HG02884 (cell line): ENCODE results near the gene DOCK4.

ENCODE experiments used
- ATAC-seq: cut with Tn5 transposase; IDR thresholded peaks from one replicate; pipeline ENCODE4 v1.9.1; 2021; ENCODE audit warnings: mild to moderate bottlenecking, moderate library complexity; ENCODE audit not compliant: unreplicated experiment

DOCK4 gene

GRCh38 chr7:112116894-112117293 is 89.3 kb downstream of the DOCK4 start:
- no peak for ATAC-seq

- no peak for ATAC-seq
Measured at GRCh38 chr7:112116358-112116757, 89.8 kb downstream of the DOCK4 start.

- no peak for ATAC-seq
Measured at GRCh38 chr7:112115880-112116279, 90.3 kb downstream of the DOCK4 start.

- no peak for ATAC-seq
Measured at GRCh38 chr7:112113913-112114575, 92.2 kb downstream of the DOCK4 start.

GRCh38 chr7:112112822-112113255 is 93.4 kb downstream of the DOCK4 start:
- no peak for ATAC-seq

GRCh38 chr7:112110651-112111050 is 95.5 kb downstream of the DOCK4 start:
- no peak for ATAC-seq

- no peak for ATAC-seq
Measured at GRCh38 chr7:112110175-112110574, 96.0 kb downstream of the DOCK4 start.

GRCh38 chr7:112108981-112109380 is 97.2 kb downstream of the DOCK4 start:
- no peak for ATAC-seq

GRCh38 chr7:112105584-112106530 is 100.3 kb downstream of the DOCK4 start:
- no peak for ATAC-seq

- no peak for ATAC-seq
Measured at GRCh38 chr7:112104120-112104519, 102.1 kb downstream of the DOCK4 start.

- no peak for ATAC-seq
Measured at GRCh38 chr7:112103246-112103645, 103.0 kb downstream of the DOCK4 start.

GRCh38 chr7:112101201-112101846 is 104.9 kb downstream of the DOCK4 start:
- ATAC-seq: no peak

- ATAC-seq: no peak
Measured at GRCh38 chr7:112097524-112097923, 108.7 kb downstream of the DOCK4 start.

GRCh38 chr7:112093409-112093808 is 112.8 kb downstream of the DOCK4 start:
- no peak for ATAC-seq

GRCh38 chr7:112092709-112093395 is 113.3 kb downstream of the DOCK4 start:
- ATAC-seq: no peak

GRCh38 chr7:112092306-112092705 is 113.9 kb downstream of the DOCK4 start:
- ATAC-seq: no peak

GRCh38 chr7:112091768-112092167 is 114.4 kb downstream of the DOCK4 start:
- ATAC-seq: no peak

- no peak for ATAC-seq
Measured at GRCh38 chr7:112089551-112089950, 116.6 kb downstream of the DOCK4 start.

GRCh38 chr7:112088484-112089016 is 117.6 kb downstream of the DOCK4 start:
- ATAC-seq: no peak

- no peak for ATAC-seq
Measured at GRCh38 chr7:112086496-112087254, 119.5 kb downstream of the DOCK4 start.
